GM12878 (cell line): ENCODE data around the gene PDZD11. TPM values are rescaled to one million over a fixed set of nuclear protein-coding genes. Genes with fewer than 3 reads are reported as not detected.

Experiments
- ATAC-seq: fragments of 200-7000 bp; cut with Tn5 transposase; 3 replicates; pipeline ENCODE4 v1.9.1; 2020; ENCODE audit warnings: mild to moderate bottlenecking, moderate library complexity
- BruUV-seq: library from RNA; stranded (reverse); fragments of 400-500 nt; replicated peaks from 2 replicates; lab custom pipeline; 2021; lab: Mats Ljungman, UMichigan
- CTCF ChIA-PET: fragments of 300-600 bp; sonication (Branson Sonifier 250); formaldehyde crosslinking; extraction: SDS; loops from one replicate; lab custom pipeline; 2021; ENCODE audit warnings: inconsistent platforms; lab: Yijun Ruan, JAX
- POLR2A ChIA-PET: fragments of 350-600 bp; formaldehyde crosslinking; extraction: SDS; loops from one replicate; lab custom pipeline; 2021; ENCODE audit warnings: inconsistent platforms; lab: Charles Lee
- RAD21 ChIA-PET: fragments of 300-600 bp; sonication (Branson Sonifier 250); formaldehyde crosslinking; loops from one replicate; lab custom pipeline; 2023; ENCODE audit warnings: antibody characterized with exemption; ENCODE audit not compliant: unreplicated experiment; lab: Charles Lee
- SMC1A ChIA-PET: fragments of 300-600 bp; sonication (Branson Sonifier 250); formaldehyde crosslinking; loops from one replicate; lab custom pipeline; 2023; ENCODE audit not compliant: unreplicated experiment, uncharacterized antibody; lab: Charles Lee
- DNase-seq: peaks from one replicate; pipeline ENCODE4 v3.0.0-alpha.2; 2011; ENCODE audit warnings: low read depth, low spot score
- FAIRE-seq: peaks from 3 replicates; lab custom pipeline; 2011; peaks lifted over from hg19 to GRCh38; lab: Jason Lieb, UNC
- H2AFZ ChIP-seq: 2 replicates; pipeline ENCODE4 v1.6.0; 2011; ENCODE audit warnings: low read depth, low read length, control low read depth; ENCODE audit not compliant: control insufficient read depth
- H3K27ac ChIP-seq: 2 replicates; pipeline ENCODE4 v1.5.1; 2011; ENCODE audit warnings: control low read depth; ENCODE audit not compliant: control insufficient read depth, insufficient read depth
- H3K27me3 ChIP-seq, 2 experiments: replicated peaks in 1 of 2; 2 replicates each; pipeline versions ENCODE4 v1.6.0 to v1.6.1; 2011; ENCODE audit warnings: low read length in 1 of 2; ENCODE audit not compliant: control insufficient read depth in 2 of 2, insufficient read depth in 2 of 2
- H3K36me3 ChIP-seq, 2 experiments: 2 replicates each; pipeline ENCODE4 v1.5.1; 2011; ENCODE audit warnings: low read length in 1 of 2; ENCODE audit not compliant: control insufficient read depth in 2 of 2, insufficient read depth in 2 of 2
- H3K4me1 ChIP-seq: 2 replicates; pipeline ENCODE4 v1.6.1; 2011; ENCODE audit warnings: mild to moderate bottlenecking, low read length, moderate library complexity, mixed read lengths; ENCODE audit not compliant: control insufficient read depth, insufficient read depth
- H3K4me2 ChIP-seq: 2 replicates; pipeline ENCODE4 v1.6.0; 2011; ENCODE audit warnings: control low read depth; ENCODE audit not compliant: control insufficient read depth, insufficient read depth
- H3K4me3 ChIP-seq: fragments of 200-600 bp; sonication (generic); 2 replicates; pipeline ENCODE4 v1.5.1; 2016
- H3K79me2 ChIP-seq: 2 replicates; pipeline ENCODE4 v1.6.0; 2011; ENCODE audit warnings: low read length; ENCODE audit not compliant: control insufficient read depth, insufficient read depth
- H3K9ac ChIP-seq: 2 replicates; pipeline ENCODE4 v1.8.0; 2011; ENCODE audit warnings: low read length, control low read depth, mixed read lengths; ENCODE audit not compliant: control insufficient read depth, insufficient read depth
- H3K9me3 ChIP-seq: replicated peaks from 3 replicates; pipeline ENCODE4 v1.5.1; 2011; ENCODE audit warnings: mild to moderate bottlenecking, low read length; ENCODE audit not compliant: control insufficient read depth, insufficient read depth
- H4K20me1 ChIP-seq: 2 replicates; pipeline ENCODE4 v1.6.0; 2011; ENCODE audit not compliant: control insufficient read depth, insufficient read depth
- CBX3 ChIP-seq: fragments of 200-600 bp; sonication (generic); IDR thresholded peaks from 2 replicates; pipeline ENCODE4 v1.6.1; 2016; ENCODE audit warnings: low read depth, borderline replicate concordance
- EED ChIP-seq: sonication (generic); IDR thresholded peaks from 2 replicates; pipeline ENCODE4 v1.6.1; 2016; ENCODE audit warnings: antibody characterized with exemption, low read depth
- MEF2A ChIP-seq: IDR thresholded peaks from 2 replicates; pipeline ENCODE4 v1.6.1; 2011; ENCODE audit warnings: low read depth, mild to moderate bottlenecking, low read length, moderate library complexity; ENCODE audit not compliant: insufficient read depth
- NBN ChIP-seq: fragments of 450-650 bp; IDR thresholded peaks from 2 replicates; pipeline ENCODE4 v1.6.1; 2016
- NFYB ChIP-seq: IDR thresholded peaks from 2 replicates; pipeline ENCODE4 v1.6.1; 2011; ENCODE audit warnings: low read depth, mild to moderate bottlenecking, low read length, improper control_type of control experiment, moderate library complexity; ENCODE audit not compliant: insufficient read depth
- POLR2A ChIP-seq: IDR thresholded peaks from 2 replicates; pipeline ENCODE4 v1.6.1; 2011; ENCODE audit warnings: low read depth, mild to moderate bottlenecking, low read length
- POLR2AphosphoS5 ChIP-seq: IDR thresholded peaks from 2 replicates; pipeline ENCODE4 v1.6.1; 2011; ENCODE audit warnings: mild to moderate bottlenecking, low read length, inconsistent platforms
- RAD21 ChIP-seq: IDR thresholded peaks from 2 replicates; pipeline ENCODE4 v1.6.1; 2011; ENCODE audit warnings: mild to moderate bottlenecking, low read depth, low read length, moderate library complexity; ENCODE audit not compliant: insufficient read depth
- SP1 ChIP-seq: IDR thresholded peaks from one replicate; pipeline ENCODE4 v1.6.1; 2011; ENCODE audit warnings: low read depth, low read length
- SUPT20H ChIP-seq: IDR thresholded peaks from 2 replicates; pipeline ENCODE4 v1.6.1; 2011; ENCODE audit warnings: low read depth, mild to moderate bottlenecking, low read length, moderate library complexity, borderline replicate concordance; ENCODE audit not compliant: control insufficient read depth
- TARDBP ChIP-seq: IDR thresholded peaks from 2 replicates; pipeline ENCODE4 v1.6.1; 2016; ENCODE audit warnings: borderline replicate concordance
- TCF7 ChIP-seq: IDR thresholded peaks from 2 replicates; pipeline ENCODE4 v1.6.1; 2014; ENCODE audit warnings: antibody characterized with exemption, borderline replicate concordance
- USF2 ChIP-seq: IDR thresholded peaks from 2 replicates; pipeline ENCODE4 v1.6.1; 2011; ENCODE audit warnings: low read depth, low read length, improper control_type of control experiment, borderline replicate concordance
- WGBS: methylation state at CpG from one replicate; pipeline ENCODE4 v1.1.6; 2016; ENCODE audit warnings: low lambda C conversion rate; ENCODE audit not compliant: insufficient replicate concordance, insufficient coverage; ENCODE audit errors: missing lambda C conversion rate; 5-methylcytosine and 5-hydroxymethylcytosine counted together
- in situ Hi-C: fragments of 300-500 bp; cut with MboI; formaldehyde crosslinking; loops from 9 replicates; pipeline ENCODE4 v1.14.3; 2018; ENCODE audit warnings: mixed read lengths
- intact Hi-C: fragments of 100-400 bp; cut with micrococcal nuclease; formaldehyde crosslinking; loops from one replicate; pipeline ENCODE4 v1.14.2; 2022; ENCODE audit not compliant: unreplicated experiment
- polyA plus RNA-seq, 11 experiments: library from polyadenylated mRNA; depleted of rRNA in 4 of 11; unstranded in 6 of 11; stranded (reverse) in 5 of 11; fragments of >200 nt; fragmentation: Nextera tagmentation in 4 of 11; fragmentation: Illumina TruSeq in 1 of 11; extraction: Ambion mirVana in 4 of 11; extraction: Trizol in 1 of 11; gene quantifications; 1 replicate in 1 of 11; 2 replicates in 10 of 11; pipeline versions ENCODE4 v1.2.1 to v1.2.3, GENCODE V29; 2011 to 2016; ENCODE audit warnings: inconsistent platforms in 2 of 11, missing spikeins in 2 of 11, low read depth in 1 of 11
- total RNA-seq, 4 experiments: library from RNA; depleted of rRNA in 3 of 4; stranded (reverse); fragments of >200 nt in 3 of 4; fragmentation: Illumina TruSeq in 1 of 4; extraction: Trizol in 1 of 4; gene quantifications; 2 replicates each; pipeline versions ENCODE4 v1.2.1 to v1.2.3, GENCODE V29; 2013 to 2021

Gene PDZD11
- total and polyA plus RNA-seq, 10 of the 15 experiments (the other 5 are each of a cell fraction or from before 2014, with no cell fraction given), result 28.4 to 123 (median 55.0) TPM

DNA sequence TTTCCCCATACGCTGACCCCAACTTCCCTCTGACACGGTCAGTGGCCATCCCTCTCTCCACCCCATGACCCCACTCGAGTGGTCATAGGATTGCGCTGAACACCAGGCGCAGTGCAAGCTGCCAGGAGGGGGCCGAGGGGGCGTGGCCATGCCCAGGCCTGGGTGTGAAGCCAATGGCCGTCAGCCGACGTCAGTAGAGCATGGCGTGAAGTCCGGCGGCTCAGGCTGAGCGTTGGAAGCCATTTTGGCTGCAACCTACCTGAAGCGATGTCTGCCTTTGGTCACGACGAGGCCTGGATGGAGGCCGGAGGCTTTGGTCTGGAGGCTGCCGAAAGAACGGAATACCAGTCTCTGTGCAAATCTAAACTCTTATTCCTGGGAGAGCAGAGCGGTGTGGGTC is 7.8 kb downstream of the PDZD11 start, which contains the start of gene RAB41:
Gene RAB41 (plus strand): TSS at position 222 of the 400 bp plus-strand sequence. CDS start 46 bp downstream, at position 268.
- H2AFZ ChIP-seq, result no peak within 1 kb of the TSS
- no peaks in the 10 kb centered on the region for H3K79me2 ChIP-seq
- no peak within 1 kb of the TSS for H3K9ac ChIP-seq
- FAIRE-seq, result no peak
- H3K4me3 ChIP-seq, result no peak within 1 kb of the TSS
- in situ Hi-C loops, result no loop called here
- DNase-seq, result no peak
- no peak within 1 kb of the TSS for H3K27ac ChIP-seq
- no peak within 1 kb of the TSS for H3K4me2 ChIP-seq
- no peaks in the 10 kb centered on the region for H3K36me3 ChIP-seq
- H4K20me1 ChIP-seq, result no peaks in the 10 kb centered on the region
- ChIA-PET POLR2A (no interaction called here), CTCF (no interaction called here), RAD21 (no interaction called here), SMC1A (no interaction called here)
- H3K9me3 ChIP-seq, result no peaks in the 10 kb centered on the region
- H3K4me1 ChIP-seq, result no peaks in the 10 kb centered on the region
- no TSS peak for BruUV-seq
- WGBS, result 79% methylated on average over 18 of the region's 21 CpGs
- intact Hi-C loops, result no loop called here
- H3K27me3 ChIP-seq, result no peaks in the 10 kb centered on the region
- TF ChIP-seq SUPT20H (no peak), POLR2AphosphoS5 (no peak), USF2 (no peak), MEF2A (no peak), SP1 (no peak), NFYB (no peak), CBX3 (no peak), TARDBP (no peak), RAD21 (no peak), TCF7 (no peak), NBN (no peak), EED (no peak), POLR2A (no peak)
- ATAC-seq, result no peak
